HEK293 (cell line): ENCODE results near the gene DNAAF5.

ENCODE experiments used
- ZBTB7A ChIP-seq: fragments of 450-650 bp; formaldehyde crosslinking; IDR thresholded peaks from 2 replicates; pipeline ENCODE4 v1.5.1; 2016; ENCODE audit warnings: low read depth, missing biosample characterization, missing genetic modification characterization
- ZIC2 ChIP-seq: fragments of 450-650 bp; formaldehyde crosslinking; IDR thresholded peaks from 2 replicates; pipeline ENCODE4 v1.5.1; 2016; ENCODE audit warnings: missing biosample characterization, missing genetic modification characterization

DNA sequence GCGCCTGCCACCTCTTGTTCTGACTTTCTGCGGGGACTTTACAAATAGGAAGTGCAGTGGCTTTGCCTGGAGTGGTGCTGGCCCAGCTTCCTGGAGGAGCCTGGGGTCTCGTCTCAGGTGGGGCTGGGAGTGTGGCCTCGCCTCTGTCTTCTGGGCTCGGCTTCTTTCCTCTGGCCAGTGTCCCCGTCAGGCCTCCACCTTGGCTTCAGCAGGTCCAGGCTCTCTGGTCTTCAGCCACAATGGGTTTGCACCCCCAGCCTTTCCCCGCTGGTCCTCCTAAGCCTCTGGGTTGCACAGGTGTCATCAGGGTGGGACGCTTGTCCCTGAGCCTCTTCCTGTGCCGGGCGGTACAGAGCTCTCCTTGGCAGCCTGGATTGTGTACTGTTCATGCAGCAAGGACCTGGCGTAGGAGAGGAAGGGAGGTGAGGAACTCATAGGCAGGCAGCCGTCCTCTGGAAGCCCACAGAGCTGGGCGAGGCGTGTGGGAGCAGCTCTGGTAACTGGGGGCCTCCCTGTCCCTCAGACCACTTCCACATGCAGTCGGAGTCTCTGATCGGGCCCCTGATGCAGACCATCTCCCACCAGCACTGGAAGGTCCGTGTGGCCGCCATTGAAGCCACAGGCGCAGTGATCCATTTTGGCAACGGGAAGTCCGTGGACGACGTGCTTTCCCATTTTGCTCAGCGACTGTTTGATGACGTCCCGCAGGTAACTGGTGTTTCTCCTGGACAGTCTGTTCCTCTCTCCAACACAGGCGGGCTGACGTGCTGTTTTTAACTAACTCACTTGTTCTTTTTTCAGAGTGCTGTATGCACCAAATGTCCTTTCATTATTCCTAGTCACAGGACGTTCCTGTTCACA is 2.9 kb downstream of the DNAAF5 start:
- TF ChIP-seq ZIC2, result no peak
- no peak for TF ChIP-seq ZBTB7A (tag by site-specific recombination)
